GM19395 (cell line): Measurements from ENCODE around the gene RABGAP1L.
"Not testable (repeated sequence)": the region's sequence is repeated elsewhere in the genome, so short reads cannot be mapped to it uniquely, and the experiment has no call there.

ENCODE experiments used
- ATAC-seq: cut with Tn5 transposase; IDR thresholded peaks from one replicate; pipeline ENCODE4 v1.9.1; 2021; ENCODE audit warnings: mild to moderate bottlenecking, moderate library complexity; ENCODE audit not compliant: unreplicated experiment

RABGAP1L gene

DNA sequence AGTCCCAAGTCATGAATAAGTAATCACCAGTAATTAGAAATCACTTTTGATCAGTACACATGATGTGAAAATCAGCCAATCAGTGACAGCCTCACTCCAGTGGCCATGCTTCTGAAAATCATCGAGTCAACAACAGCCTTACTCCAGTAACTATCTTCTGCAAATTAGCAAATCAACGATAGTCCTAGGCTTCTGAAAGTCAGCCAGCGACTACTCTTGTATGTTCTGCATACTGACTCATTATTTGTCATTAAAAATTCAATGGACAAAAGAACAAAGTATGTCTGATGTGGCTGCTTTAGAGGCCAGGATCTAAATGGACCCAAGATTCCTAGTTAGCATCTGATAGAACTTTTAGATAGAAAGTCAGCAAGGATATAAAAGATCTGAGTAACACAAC is 391.0 kb downstream of the RABGAP1L start:
- ATAC-seq: no peak

DNA sequence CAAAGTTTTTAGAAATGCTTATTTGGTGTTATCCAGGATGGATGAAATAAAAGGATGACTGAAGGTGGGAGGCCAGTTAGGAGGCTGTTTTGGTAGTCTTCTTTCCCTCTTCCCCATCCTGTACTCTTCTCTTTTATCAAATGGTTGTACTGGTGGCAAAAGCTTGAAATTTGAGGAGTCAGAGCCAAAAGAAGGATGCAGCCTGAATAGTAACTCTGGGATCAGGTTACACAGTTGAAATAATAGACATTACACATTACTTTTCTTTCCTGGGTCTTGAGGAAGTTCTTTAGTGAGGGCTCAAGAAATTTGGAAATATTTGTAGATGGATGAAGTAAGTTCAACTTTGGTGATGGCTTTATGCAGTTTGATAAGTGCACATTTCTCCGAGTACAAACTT is 397.1 kb downstream of the RABGAP1L start:
- no peak for ATAC-seq

- ATAC-seq: no peak
Measured at GRCh38 chr1:174568551-174568950, 409.2 kb downstream of the RABGAP1L start.

DNA sequence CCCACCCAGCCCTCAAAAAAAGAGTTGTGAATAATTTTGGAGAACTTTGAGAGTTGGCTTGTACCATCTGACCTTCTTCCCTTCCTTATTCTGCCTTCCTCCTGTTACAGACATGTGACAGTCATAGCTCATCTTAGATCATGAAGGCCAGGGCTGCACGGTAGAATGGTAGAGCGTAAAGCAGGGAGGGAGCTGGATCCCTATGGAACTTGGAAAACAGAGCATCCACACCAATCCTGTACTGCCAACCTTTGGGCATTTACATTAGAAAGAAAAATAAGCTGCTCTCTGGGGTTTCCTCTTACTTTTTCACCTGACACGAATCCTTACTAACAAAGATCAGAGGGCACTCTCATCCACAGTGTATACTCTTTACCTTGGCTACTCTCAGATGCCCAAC is 409.9 kb downstream of the RABGAP1L start:
- ATAC-seq: no peak

GRCh38 chr1:174572771-174573170 is 413.5 kb downstream of the RABGAP1L start:
- no peak for ATAC-seq

- ATAC-seq: not testable (repeated sequence)
Measured at GRCh38 chr1:174576120-174576519, 416.8 kb downstream of the RABGAP1L start.

- ATAC-seq: no peak
Measured at GRCh38 chr1:174577681-174578080, 418.4 kb downstream of the RABGAP1L start.

DNA sequence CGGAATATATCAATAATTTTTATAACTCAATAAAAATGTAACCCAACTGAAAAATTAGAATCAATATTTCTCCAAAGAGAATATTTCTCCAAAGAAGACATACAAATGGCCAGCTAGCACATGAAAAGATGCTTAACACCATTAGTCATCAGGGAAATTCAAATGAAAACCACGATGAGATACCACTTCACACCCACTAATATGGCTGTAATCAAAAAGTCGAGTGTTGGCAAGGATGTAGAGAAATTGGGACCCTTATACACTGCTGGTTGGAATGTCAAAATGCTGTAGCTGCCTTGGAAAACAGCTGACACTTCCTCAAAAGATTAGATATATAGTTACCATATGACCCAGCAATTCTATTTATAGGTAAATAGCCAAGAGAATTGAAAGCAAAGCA is 421.5 kb downstream of the RABGAP1L start:
- ATAC-seq: no peak

GRCh38 chr1:174583316-174583715 is 424.0 kb downstream of the RABGAP1L start:
- no peak for ATAC-seq

- ATAC-seq: no peak
Measured at GRCh38 chr1:174584071-174584470, 424.8 kb downstream of the RABGAP1L start.

DNA sequence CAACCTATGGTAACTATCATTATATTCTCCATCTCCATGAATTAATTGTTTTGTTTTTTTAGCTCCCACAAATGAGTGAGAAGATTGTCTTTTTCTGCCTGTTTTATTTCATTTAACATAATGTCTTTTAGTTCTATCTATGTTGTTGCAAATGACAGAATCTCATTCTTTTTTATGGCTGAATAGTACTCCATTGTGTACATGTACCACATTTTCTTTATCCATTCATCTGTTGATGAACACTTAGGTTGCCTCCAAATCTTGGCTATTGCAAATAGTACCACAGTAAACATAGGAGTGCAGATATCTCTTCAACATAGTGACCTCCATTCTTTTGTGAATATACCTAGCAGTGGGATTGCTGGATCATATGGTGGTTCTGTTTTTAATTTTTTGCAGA is 429.3 kb downstream of the RABGAP1L start:
- ATAC-seq: not testable (repeated sequence)

DNA sequence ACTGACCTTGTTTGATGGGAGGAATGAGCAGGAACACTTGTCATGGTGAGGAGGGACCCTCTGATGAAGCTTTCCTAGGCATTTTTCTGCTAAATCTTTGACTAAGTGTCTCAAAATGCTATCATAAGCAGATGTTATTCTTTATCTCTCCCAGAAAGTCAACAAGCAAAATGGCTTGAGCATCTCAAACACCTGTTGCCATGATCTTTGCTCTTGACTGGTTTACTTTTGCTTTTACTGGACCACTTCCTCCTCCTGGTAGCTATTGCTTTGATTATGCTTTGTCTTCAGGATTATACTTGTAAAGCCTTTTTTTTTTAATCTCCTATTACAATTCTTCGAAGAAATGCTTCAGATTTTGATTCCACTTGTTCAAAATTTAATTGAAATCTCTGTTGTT is 445.9 kb downstream of the RABGAP1L start:
- ATAC-seq: no peak

DNA sequence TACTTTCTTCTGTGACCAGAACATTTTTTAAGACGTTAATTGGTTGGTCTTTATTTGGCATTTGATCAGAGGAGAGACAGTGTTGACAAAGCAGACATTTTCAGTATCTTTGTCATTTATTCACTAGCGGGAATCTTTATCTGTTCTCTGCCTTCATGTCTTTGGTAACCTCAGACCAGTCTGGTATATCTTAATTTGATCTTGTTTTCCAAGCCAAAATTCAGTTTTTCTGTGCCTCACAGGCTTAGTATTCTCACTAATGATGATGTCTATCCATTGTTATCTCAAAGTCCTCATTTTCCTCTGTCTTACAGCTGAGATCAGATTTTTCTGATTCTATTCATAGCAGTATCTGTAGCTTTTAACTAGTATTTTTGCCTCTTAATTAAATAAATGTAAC is 447.2 kb downstream of the RABGAP1L start:
- no peak for ATAC-seq

GRCh38 chr1:174617905-174618304 is 458.6 kb downstream of the RABGAP1L start:
- ATAC-seq: not testable (repeated sequence)

DNA sequence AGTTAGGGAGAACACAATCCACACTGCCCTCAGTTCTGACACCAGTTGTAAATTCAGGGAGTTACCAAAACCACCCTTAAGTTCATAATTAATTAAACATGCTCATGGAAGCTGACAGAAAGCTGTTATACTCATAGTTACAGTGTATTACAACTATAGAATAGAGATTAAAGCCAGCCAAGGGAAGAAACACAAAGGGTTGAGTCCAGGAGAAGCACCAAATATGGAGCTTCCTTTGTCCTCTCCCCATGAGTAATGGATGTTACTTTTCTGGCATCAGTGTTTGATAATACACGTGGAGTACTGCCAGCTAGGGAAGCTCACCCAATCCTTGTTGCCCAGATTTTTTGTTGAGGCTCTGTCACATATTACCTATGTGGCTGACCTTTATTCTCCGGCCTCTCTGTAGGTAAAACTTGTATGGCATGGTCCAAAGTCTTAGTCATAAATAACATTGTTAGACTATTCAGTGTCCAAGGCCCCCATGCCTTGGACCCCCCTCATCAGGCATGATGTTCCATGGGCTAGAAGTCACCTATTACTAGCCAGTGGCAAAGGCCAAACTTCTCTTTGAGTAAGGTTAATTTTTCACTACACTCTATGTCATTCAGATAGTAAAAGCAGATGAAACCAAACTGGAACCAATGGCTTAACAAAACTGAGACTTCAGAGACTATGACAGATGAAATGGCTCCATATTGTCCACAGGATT is 464.2 kb downstream of the RABGAP1L start:
- no peak for ATAC-seq

- ATAC-seq: no peak
Measured at GRCh38 chr1:174626031-174627025, 467.0 kb downstream of the RABGAP1L start.

- ATAC-seq: no peak
Measured at GRCh38 chr1:174637487-174637886, 478.2 kb downstream of the RABGAP1L start.

DNA sequence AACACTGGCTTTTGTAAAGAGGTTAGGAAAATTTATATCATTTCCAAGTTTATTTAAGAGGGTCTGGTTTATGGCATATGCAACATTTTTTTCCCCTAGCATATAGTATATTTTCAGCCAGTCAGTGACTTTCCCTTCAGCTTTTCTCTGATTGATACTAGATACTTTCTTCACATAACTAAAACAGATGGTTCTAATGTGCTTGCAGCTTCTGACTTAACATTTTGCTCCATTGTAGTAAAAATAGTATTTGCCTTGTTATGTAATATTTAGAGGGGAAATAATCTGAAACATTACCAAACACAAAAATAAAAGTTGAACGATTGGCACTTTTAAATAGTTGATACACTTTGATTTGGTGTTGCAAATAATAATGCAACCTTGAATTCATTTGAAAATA is 480.1 kb downstream of the RABGAP1L start:
- no peak for ATAC-seq

- no peak for ATAC-seq
Measured at GRCh38 chr1:174640783-174641182, 481.5 kb downstream of the RABGAP1L start.

- ATAC-seq: no peak
Measured at GRCh38 chr1:174642393-174642792, 483.1 kb downstream of the RABGAP1L start.

DNA sequence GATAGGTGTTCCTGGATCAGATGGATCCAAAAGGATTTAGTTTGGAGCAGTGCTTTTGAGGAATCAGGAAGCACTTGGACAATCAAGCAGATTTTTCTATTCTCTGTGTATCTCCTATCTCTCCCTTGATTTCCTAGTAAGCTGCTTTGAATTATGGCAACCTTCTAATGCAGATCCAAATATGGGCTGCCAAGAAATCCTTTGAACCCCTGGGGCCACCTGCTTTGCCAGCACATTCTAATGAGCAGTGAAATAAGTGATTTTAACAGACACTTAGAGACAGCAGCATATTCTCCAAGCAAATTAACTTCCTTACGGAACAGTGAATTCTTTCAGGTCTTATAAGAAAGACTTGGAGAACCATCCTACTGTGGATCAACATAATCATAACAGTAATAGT is 483.9 kb downstream of the RABGAP1L start:
- no peak for ATAC-seq

GRCh38 chr1:174649572-174649971 is 490.3 kb downstream of the RABGAP1L start:
- not testable (repeated sequence) for ATAC-seq
